ENCODE measurements around the gene ANXA4. TPM values are rescaled to one million over a fixed set of nuclear protein-coding genes. Genes with fewer than 3 reads are reported as not detected.

ANXA4 gene
- total RNA-seq, 1 experiment from 2014 or later = 183 TPM

- in situ Hi-C loops (cut with HindIII; ENCODE audit: low pct_unique_long_range_greater_than_20kb, low sequenced_read_pairs) = no loop called here
- TF ChIP-seq REST (IDR thresholded peaks at IDR 0.05; ENCODE audit: insufficient read depth in 1 of 2, low read depth in 2 of 2, low read length in 1 of 2) = no peak
- TF ChIP-seq POLR2AphosphoS5 (IDR thresholded peaks at IDR 0.05; ENCODE audit: low read depth, low read length) = no peak
- no peak for TF ChIP-seq SIN3A (IDR thresholded peaks at IDR 0.05; ENCODE audit: borderline replicate concordance, insufficient read depth, low read depth, low read length)
- TF ChIP-seq, protein P1, sequence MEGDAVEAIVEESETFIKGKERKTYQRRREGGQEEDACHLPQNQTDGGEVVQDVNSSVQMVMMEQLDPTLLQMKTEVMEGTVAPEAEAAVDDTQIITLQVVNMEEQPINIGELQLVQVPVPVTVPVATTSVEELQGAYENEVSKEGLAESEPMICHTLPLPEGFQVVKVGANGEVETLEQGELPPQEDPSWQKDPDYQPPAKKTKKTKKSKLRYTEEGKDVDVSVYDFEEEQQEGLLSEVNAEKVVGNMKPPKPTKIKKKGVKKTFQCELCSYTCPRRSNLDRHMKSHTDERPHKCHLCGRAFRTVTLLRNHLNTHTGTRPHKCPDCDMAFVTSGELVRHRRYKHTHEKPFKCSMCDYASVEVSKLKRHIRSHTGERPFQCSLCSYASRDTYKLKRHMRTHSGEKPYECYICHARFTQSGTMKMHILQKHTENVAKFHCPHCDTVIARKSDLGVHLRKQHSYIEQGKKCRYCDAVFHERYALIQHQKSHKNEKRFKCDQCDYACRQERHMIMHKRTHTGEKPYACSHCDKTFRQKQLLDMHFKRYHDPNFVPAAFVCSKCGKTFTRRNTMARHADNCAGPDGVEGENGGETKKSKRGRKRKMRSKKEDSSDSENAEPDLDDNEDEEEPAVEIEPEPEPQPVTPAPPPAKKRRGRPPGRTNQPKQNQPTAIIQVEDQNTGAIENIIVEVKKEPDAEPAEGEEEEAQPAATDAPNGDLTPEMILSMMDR (IDR thresholded peaks at IDR 0.05) = no peak
- Histone ChIP-seq H3K4me3 (ENCODE audit: low read depth in 2 of 2, low read length in 2 of 2) (no peak overlapping the region), H3K36me3 (ENCODE audit: control insufficient read depth, insufficient read depth, low read length) (peaks cover 13% of the 10 kb centered on the region), H3K4me1 (ENCODE audit: control insufficient read depth, insufficient read depth, low read length) (no peaks in the 10 kb centered on the region), H3K27me3 (ENCODE audit: control insufficient read depth, insufficient read depth, low read length) (no peaks in the 10 kb centered on the region), H3K9me3 (ENCODE audit: control insufficient read depth, insufficient read depth, low read depth, low read length) (no peaks in the 10 kb centered on the region), H3K27ac (ENCODE audit: low read length) (no peak overlapping the region)
- ChIA-PET CTCF (no interaction called here), POLR2A (interaction anchor here (1.2 kb wide), 1 partner anchor 38 kb away, joined by 6 read pairs; no protein-coding TSS in a partner anchor)
- no TSS peak for BruUV-seq (replicated peaks)
- ATAC-seq (no peak), DNase-seq (ENCODE audit: low read depth, low spot score) (no peak)
- intact Hi-C loops (cut with micrococcal nuclease; ENCODE audit: unreplicated experiment) = loop anchor here (10.0 kb wide), 1 partner anchor 246 kb away; no protein-coding TSS in a partner anchor
Measured at GRCh38 chr2:69811018-69811417, 69.1 kb downstream of the ANXA4 start.

DNA sequence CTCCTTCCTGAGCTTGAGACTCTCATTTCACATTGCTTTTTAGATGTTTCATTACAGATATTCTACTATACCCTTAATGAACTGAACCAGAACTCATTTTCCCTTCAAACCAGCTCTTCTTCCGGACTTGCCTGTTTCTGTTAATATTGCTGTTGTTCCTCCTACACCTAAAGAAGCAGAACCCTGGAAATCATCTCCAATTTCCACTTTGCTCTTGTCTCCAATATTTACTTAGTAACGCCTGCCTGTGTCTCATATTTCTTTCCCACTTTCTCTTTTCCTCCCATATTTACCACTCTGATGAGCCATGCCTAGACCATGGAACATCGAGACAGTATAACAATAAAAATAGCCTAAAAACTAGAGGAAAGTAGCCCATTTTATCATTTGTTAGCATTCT is 69.7 kb downstream of the ANXA4 start:
- CTCF ChIA-PET = no interaction called here
- TF ChIP-seq POLR2AphosphoS5 (IDR thresholded peaks at IDR 0.05; ENCODE audit: low read depth, low read length) = no peak
- no peak for TF ChIP-seq SIN3A (IDR thresholded peaks at IDR 0.05; ENCODE audit: borderline replicate concordance, insufficient read depth, low read depth, low read length)
- TF ChIP-seq TCF7L2 (IDR thresholded peaks at IDR 0.05; ENCODE audit: low read depth, low read length) = no peak
- TF ChIP-seq, protein P1 (IDR thresholded peaks at IDR 0.05) = no peak
- TF ChIP-seq REST (IDR thresholded peaks at IDR 0.05; ENCODE audit: insufficient read depth in 1 of 2, low read depth in 2 of 2, low read length in 1 of 2) = no peak
- intact Hi-C loops (cut with micrococcal nuclease; ENCODE audit: unreplicated experiment) = loop anchor here (10.0 kb wide), 1 partner anchor 247 kb away; no protein-coding TSS in a partner anchor
- no TSS peak for BruUV-seq (replicated peaks)
- no peak overlapping the region for H3K27ac ChIP-seq (ENCODE audit: low read length)
- H3K9me3 ChIP-seq (ENCODE audit: control insufficient read depth, insufficient read depth, low read depth, low read length) = no peaks in the 10 kb centered on the region
- H3K36me3 ChIP-seq (ENCODE audit: control insufficient read depth, insufficient read depth, low read length) = peaks cover 11% of the 10 kb centered on the region; the same call in 1 of the 2 replicates
- H3K27me3 ChIP-seq (ENCODE audit: control insufficient read depth, insufficient read depth, low read length) = no peaks in the 10 kb centered on the region
- POLR2A ChIA-PET = interaction anchor here (1.2 kb wide), 1 partner anchor 38 kb away, joined by 6 read pairs; no protein-coding TSS in a partner anchor
- in situ Hi-C loops (cut with HindIII; ENCODE audit: low pct_unique_long_range_greater_than_20kb, low sequenced_read_pairs) = no loop called here
- no peak for DNase-seq (ENCODE audit: low read depth, low spot score)
- no peak for ATAC-seq
- no peaks in the 10 kb centered on the region for H3K4me1 ChIP-seq (ENCODE audit: control insufficient read depth, insufficient read depth, low read length)
- no peak overlapping the region for H3K4me3 ChIP-seq (ENCODE audit: low read depth in 2 of 2, low read length in 2 of 2)

All from Panc1 (cell line).